ENCODE data around the gene ACADVL. TPM values are rescaled to one million over a fixed set of nuclear protein-coding genes. Genes with fewer than 3 reads are reported as not detected.

The ACADVL gene
- polyA plus RNA-seq, 1 of the 3 experiments (the other 2 are of a cell fraction) = 635 TPM

DNA sequence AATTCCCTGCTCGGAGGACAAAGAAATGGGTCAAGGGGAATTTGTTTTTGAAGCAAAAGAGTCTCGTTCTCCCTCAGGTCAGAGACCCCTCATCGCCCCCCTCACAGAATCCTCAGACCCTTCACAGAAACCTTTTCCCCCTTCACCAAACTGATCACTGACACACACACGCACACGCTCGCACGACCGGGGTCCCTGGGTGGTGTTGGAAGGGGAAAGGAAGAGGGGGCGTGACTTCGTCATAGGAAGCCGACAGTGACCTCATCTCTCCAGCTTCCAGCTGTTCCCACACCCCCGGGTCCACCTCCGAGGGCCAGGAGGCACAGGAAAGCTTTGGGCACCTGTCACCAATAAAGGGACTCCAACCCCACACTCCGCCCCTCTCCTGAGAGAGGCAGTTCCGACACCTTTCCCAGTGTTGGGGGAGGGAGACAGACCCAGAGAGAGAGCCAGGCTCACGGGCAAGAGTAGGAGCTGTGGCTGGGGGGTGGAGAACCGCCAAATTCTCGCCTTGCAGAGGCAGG, 41.7 kb upstream of the ACADVL start:
- Histone ChIP-seq H3K4me1 (ENCODE audit: control insufficient read depth in 1 of 2, insufficient read depth in 2 of 2, low read depth in 1 of 2, low read length in 1 of 2) (peaks cover 0 to 8% of the 10 kb centered on the region in 2 experiments; a peak in 1 of 4 replicates), H3K9me2 (no peaks in the 10 kb centered on the region), H3K79me2 (ENCODE audit: insufficient read depth) (no peaks in the 10 kb centered on the region), H3K9ac (peak overlapping the region; percentile 35; the same call in 1 of the 2 replicates), H3F3A (replicated peaks; ENCODE audit: insufficient read depth) (peaks cover 3% of the 10 kb centered on the region), H3K27me3 (ENCODE audit: insufficient read depth) (no peaks in the 10 kb centered on the region), H3K27ac (ENCODE audit: low read depth in 2 of 2, low read length in 1 of 2) (no peak overlapping the region), H3K4me2 (peak overlapping the region; percentile 93), H3K36me3 (replicated peaks in 1 of 2; ENCODE audit: control insufficient read depth in 1 of 2, insufficient read depth in 2 of 2, low read length in 1 of 2) (no peaks in the 10 kb centered on the region), H3K4me3 (ENCODE audit: low read depth in 2 of 2, low read length in 1 of 2) (peak overlapping the region; percentile 38 to 56), H2AFZ (ENCODE audit: low read depth) (peak overlapping the region; percentile 68; the same call in 1 of the 2 replicates), H3K9me3 (no peaks in the 10 kb centered on the region), H4K20me1 (ENCODE audit: insufficient read depth) (no peaks in the 10 kb centered on the region)
- peak; percentile 70 for DNase-seq
- TF ChIP-seq TAF1 (IDR thresholded peaks at IDR 0.05; ENCODE audit: borderline replicate concordance, low read depth, low read length) (no peak), GATA2 (CRISPR knock-in tag; IDR thresholded peaks at IDR 0.05) (no peak), CHD2 (IDR thresholded peaks at IDR 0.05; ENCODE audit: low read length, partially characterized antibody) (no peak), RFX5 (IDR thresholded peaks at IDR 0.05; ENCODE audit: low read length) (no peak), RAD21 (IDR thresholded peaks at IDR 0.05; ENCODE audit: low read length) (no peak), RXRA (IDR thresholded peaks at IDR 0.05; ENCODE audit: borderline replicate concordance, low read depth) (no peak), TEAD4 (IDR thresholded peaks at IDR 0.05; ENCODE audit: borderline replicate concordance, insufficient read depth) (no peak)
- TF ChIP-seq, protein P1, sequence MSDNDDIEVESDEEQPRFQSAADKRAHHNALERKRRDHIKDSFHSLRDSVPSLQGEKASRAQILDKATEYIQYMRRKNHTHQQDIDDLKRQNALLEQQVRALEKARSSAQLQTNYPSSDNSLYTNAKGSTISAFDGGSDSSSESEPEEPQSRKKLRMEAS (IDR thresholded peaks at IDR 0.05; ENCODE audit: low read depth) = no peak
- TF ChIP-seq, protein P2, sequence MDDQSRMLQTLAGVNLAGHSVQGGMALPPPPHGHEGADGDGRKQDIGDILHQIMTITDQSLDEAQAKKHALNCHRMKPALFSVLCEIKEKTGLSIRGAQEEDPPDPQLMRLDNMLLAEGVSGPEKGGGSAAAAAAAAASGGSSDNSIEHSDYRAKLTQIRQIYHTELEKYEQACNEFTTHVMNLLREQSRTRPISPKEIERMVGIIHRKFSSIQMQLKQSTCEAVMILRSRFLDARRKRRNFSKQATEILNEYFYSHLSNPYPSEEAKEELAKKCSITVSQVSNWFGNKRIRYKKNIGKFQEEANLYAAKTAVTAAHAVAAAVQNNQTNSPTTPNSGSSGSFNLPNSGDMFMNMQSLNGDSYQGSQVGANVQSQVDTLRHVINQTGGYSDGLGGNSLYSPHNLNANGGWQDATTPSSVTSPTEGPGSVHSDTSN (IDR thresholded peaks at IDR 0.05) = no peak
- TF ChIP-seq, protein P3, sequence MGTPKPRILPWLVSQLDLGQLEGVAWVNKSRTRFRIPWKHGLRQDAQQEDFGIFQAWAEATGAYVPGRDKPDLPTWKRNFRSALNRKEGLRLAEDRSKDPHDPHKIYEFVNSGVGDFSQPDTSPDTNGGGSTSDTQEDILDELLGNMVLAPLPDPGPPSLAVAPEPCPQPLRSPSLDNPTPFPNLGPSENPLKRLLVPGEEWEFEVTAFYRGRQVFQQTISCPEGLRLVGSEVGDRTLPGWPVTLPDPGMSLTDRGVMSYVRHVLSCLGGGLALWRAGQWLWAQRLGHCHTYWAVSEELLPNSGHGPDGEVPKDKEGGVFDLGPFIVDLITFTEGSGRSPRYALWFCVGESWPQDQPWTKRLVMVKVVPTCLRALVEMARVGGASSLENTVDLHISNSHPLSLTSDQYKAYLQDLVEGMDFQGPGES (IDR thresholded peaks at IDR 0.05; ENCODE audit: low read depth, low read length) = no peak
- TF ChIP-seq, protein P4, sequence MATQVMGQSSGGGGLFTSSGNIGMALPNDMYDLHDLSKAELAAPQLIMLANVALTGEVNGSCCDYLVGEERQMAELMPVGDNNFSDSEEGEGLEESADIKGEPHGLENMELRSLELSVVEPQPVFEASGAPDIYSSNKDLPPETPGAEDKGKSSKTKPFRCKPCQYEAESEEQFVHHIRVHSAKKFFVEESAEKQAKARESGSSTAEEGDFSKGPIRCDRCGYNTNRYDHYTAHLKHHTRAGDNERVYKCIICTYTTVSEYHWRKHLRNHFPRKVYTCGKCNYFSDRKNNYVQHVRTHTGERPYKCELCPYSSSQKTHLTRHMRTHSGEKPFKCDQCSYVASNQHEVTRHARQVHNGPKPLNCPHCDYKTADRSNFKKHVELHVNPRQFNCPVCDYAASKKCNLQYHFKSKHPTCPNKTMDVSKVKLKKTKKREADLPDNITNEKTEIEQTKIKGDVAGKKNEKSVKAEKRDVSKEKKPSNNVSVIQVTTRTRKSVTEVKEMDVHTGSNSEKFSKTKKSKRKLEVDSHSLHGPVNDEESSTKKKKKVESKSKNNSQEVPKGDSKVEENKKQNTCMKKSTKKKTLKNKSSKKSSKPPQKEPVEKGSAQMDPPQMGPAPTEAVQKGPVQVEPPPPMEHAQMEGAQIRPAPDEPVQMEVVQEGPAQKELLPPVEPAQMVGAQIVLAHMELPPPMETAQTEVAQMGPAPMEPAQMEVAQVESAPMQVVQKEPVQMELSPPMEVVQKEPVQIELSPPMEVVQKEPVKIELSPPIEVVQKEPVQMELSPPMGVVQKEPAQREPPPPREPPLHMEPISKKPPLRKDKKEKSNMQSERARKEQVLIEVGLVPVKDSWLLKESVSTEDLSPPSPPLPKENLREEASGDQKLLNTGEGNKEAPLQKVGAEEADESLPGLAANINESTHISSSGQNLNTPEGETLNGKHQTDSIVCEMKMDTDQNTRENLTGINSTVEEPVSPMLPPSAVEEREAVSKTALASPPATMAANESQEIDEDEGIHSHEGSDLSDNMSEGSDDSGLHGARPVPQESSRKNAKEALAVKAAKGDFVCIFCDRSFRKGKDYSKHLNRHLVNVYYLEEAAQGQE (IDR thresholded peaks at IDR 0.05; ENCODE audit: low read depth, low read length) = no peak
- TF ChIP-seq, protein P5, sequence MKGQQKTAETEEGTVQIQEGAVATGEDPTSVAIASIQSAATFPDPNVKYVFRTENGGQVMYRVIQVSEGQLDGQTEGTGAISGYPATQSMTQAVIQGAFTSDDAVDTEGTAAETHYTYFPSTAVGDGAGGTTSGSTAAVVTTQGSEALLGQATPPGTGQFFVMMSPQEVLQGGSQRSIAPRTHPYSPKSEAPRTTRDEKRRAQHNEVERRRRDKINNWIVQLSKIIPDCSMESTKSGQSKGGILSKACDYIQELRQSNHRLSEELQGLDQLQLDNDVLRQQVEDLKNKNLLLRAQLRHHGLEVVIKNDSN (IDR thresholded peaks at IDR 0.05; ENCODE audit: borderline replicate concordance, low read depth) = no peak
- WGBS (ENCODE audit: low lambda C conversion rate) = 25% methylated on average over 16 of the region's 18 CpGs
- POLR2A ChIA-PET = interaction anchor here (1.2 to 1.5 kb wide), 3 partner anchors 10 to 20 kb away, joined by 3 to 5 read pairs (median 4); no protein-coding TSS in a partner anchor
- CTCF ChIA-PET = interaction anchor here (0.6 to 12.9 kb wide), 39 partner anchors 8 to 174 kb away, joined by 3 to 217 read pairs (median 7); partner anchors contain the start of genes ASGR2, CLEC10A, SLC16A11 and SLC2A4
